Activated CD4-positive, alpha-beta memory T cell treated with anti-CD3 and anti-CD28 coated beads for 36 hours (primary cell): Measurements from ENCODE around the gene MYL3. TPM values are rescaled to one million over a fixed set of nuclear protein-coding genes. Genes with fewer than 3 reads are reported as not detected.

Experiments used
- CTCF ChIA-PET: fragments of 350-600 bp; sonication (Branson Sonifier 250); formaldehyde crosslinking; loops from one replicate; lab custom pipeline; 2021; ENCODE audit warnings: antibody characterized with exemption, inconsistent platforms; lab: Charles Lee
- POLR2A ChIA-PET: fragments of 350-600 bp; sonication (Branson Sonifier 250); formaldehyde crosslinking; loops from one replicate; lab custom pipeline; 2021; ENCODE audit warnings: antibody characterized with exemption; lab: Charles Lee
- DNase-seq: peaks from one replicate; pipeline ENCODE4 v3.0.0-alpha.2; 2020
- H3K27ac Mint-ChIP-seq: one replicate; pipeline ENCODE4 v1.8.0; 2021; ENCODE audit warnings: mixed read lengths
- H3K27me3 Mint-ChIP-seq: one replicate; pipeline ENCODE4 v1.8.0; 2021; ENCODE audit warnings: mixed read lengths
- H3K36me3 Mint-ChIP-seq: one replicate; pipeline ENCODE4 v1.8.0; 2021; ENCODE audit warnings: mixed read lengths
- H3K4me1 Mint-ChIP-seq: one replicate; pipeline ENCODE4 v1.8.0; 2021; ENCODE audit warnings: low read depth, mixed read lengths
- H3K4me3 Mint-ChIP-seq: one replicate; pipeline ENCODE4 v1.8.0; 2021; ENCODE audit warnings: mild to moderate bottlenecking, mixed read lengths
- H3K9me3 Mint-ChIP-seq: one replicate; pipeline ENCODE4 v1.8.0; 2021; ENCODE audit warnings: mixed read lengths
- intact Hi-C: fragments of 100-400 bp; cut with micrococcal nuclease; formaldehyde crosslinking; loops from one replicate; pipeline ENCODE4 v1.15.1; 2023
- total RNA-seq, 2 experiments: library from RNA; stranded (reverse); gene quantifications; one replicate each; pipeline ENCODE4 v1.2.3, GENCODE V29; 2021

Gene MYL3
- total RNA-seq, 2 experiments from 2014 or later, result not detected

DNA sequence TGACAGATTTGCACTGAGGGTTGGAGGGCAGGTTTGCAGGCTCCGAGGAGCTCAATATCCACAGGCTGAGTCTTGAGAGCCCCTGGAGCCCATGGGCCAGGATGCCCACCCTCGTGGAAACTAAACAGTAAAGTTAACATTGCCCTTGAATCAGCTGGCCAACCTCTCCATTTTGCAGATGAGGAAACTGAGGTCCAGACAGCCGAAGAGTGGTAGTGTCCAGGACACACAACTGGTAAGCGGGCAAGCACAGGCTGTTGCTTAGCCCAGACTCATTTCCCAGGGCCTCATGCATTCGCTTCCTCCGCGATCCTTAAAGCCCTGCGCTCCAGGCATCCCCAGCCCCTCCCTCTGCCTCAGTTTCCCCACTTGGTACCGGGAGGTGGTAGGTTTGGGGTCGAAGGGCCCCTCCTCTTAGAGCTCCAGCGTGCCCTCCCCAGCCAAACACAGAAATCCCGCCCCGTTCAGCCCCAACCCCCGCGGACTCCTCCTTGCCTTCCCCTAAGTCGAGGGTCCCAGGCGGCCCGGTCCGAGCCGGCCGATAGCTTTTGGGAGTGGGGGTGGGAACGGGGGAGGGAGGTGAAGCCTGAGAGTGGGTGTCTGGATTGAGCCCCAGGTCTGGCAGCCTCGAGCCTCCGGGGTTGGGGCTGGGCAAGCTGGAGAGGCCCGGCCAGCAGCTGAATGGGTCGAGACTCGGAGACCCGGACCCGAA, 17.8 kb upstream of the MYL3 start:
- Mint-ChIP-seq H3K27me3 (peaks cover 40% of the 10 kb centered on the region), H3K36me3 (no peaks in the 10 kb centered on the region), H3K4me1 (no peaks in the 10 kb centered on the region), H3K9me3 (no peaks in the 10 kb centered on the region), H3K4me3 (peak overlapping the region; percentile 8), H3K27ac (no peak overlapping the region)
- no peak for DNase-seq
- POLR2A ChIA-PET, result no interaction called here
- CTCF ChIA-PET, result interaction anchor here (1.3 kb wide), 1 partner anchor 14 kb away, joined by 5 read pairs; no protein-coding TSS in a partner anchor
- intact Hi-C loops, result no loop called here

DNA sequence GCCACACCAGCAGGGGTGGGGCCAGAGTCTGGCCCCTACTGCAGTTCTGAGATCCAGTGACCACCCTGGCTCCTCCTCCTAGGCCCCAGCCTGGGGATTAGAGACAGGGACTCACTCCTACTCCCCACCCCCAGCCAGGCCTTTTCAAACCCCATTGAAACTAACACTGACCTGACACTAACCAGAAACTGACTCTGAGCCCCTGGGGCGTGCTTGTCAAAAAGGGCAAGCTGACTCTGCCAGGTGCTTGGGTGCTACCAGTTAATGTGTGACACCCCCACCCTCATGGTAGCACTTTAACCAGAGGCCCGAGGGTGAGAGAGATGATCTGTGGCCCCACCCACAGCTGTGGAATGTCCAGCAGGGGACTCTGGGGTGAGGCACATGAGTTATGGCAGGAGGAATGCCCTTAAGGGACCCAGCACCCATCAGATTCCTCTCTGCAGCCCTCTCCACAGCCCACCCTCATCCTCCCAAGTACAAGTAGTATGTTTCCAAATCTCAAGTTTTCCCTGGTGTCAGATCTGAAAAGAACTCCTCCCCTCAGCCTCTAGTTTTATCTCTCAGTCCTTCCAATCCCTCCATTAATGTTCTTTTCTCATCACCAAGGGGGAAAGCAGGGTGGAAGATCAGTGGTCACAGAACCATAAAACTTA, 15.7 kb upstream of the MYL3 start:
- H3K27me3 Mint-ChIP-seq, result peaks cover 26% of the 10 kb centered on the region
- intact Hi-C loops, result no loop called here
- no peaks in the 10 kb centered on the region for H3K9me3 Mint-ChIP-seq
- ChIA-PET POLR2A (no interaction called here), CTCF (no interaction called here)
- DNase-seq, result no peak
- no peak overlapping the region for H3K4me3 Mint-ChIP-seq
- no peaks in the 10 kb centered on the region for H3K4me1 Mint-ChIP-seq
- no peaks in the 10 kb centered on the region for H3K36me3 Mint-ChIP-seq
- H3K27ac Mint-ChIP-seq, result no peak overlapping the region

DNA sequence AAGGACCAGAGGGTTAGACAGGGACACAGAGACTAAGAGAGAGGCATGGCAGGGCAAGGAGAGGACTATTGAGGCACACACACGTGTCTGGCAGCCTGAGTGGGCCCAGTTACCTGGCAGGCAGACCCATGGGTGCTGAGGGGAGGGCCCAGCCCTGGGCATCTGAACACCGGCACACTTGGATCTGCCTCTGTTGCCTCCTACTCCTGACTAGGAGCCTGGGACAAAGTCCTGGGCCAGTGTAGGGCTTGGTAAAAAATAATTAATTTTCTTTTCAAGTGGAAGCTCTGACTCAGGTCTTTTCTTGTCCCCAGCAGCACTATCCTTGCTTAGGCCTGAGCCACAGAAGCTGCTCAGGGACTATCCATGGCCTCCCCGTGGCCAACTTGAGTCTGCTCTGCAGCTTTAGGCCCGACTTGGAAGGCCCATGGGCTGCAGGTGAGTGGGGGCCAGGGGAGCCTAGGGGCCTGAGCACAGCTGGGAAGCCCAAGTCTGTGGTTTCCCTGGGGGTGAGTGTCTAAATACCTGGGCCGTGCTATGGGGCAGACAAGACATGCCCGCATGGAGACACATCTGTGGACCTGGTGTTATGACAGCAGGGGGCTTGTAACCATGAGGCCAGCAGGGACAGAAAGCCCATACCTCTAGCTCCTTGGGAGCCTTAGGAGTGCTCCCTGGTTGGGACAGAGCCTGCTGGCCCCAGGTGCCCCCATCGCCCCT, 14.3 kb upstream of the MYL3 start, which contains the start of gene PTH1R:
Gene PTH1R, plus strand, starts transcription at position 316 of the 720 bp plus-strand sequence. CDS start 5,839 bp downstream, outside the sequence.
- H3K9me3 Mint-ChIP-seq, result no peaks in the 10 kb centered on the region
- H3K27ac Mint-ChIP-seq, result no peak within 1 kb of the TSS
- intact Hi-C loops, result no loop called here

DNA sequence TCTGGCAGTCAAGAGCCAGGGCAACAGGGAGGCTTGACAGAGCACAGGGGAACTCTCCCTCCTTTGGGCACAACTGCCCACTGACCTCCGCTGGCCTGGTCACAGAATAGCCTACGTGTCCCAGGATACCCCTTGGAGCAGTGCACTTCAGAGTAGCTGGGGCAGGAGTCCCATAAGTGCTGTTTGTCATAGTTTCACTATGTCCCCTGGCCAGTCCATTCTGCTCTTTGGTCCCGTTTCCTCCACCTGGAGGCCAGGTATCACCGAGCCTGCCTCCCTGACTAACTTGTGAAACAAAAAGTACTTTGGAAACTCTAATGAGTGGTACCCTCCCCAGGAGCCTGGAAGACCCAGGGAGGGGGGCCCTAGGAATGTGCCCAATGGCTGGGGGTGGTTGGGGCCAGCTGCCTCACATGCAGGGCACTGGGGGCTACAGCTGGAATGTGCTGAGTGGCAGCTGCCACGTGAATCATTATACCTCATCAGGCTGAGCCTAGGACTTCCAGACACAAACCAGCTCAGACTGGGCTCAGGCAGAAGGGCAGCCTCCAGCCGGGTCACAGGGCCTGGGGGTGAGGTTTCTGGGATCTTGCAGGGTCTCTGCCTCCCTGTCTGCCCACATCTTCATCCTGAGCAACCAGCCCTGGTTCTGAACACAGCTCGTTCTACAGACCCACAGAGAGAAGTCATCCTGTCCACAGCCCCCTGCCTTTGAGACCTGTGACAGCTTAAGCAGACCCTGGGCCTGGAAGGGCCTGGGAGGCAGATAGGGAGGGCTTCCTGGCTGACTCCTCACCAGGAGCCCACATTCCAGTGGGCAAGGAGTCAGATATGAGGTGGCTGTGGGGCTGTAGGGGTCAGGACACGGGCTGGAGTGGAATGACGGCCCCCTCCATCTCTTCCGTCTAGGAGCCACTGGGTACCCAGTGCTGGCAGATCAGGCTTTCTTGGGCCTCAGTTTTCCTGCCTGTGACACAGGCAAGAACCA, 13.4 kb upstream of the MYL3 start:
- no peak overlapping the region for H3K4me3 Mint-ChIP-seq
- peaks cover 21% of the 10 kb centered on the region for H3K27me3 Mint-ChIP-seq
- no peak overlapping the region for H3K27ac Mint-ChIP-seq
- no peaks in the 10 kb centered on the region for H3K36me3 Mint-ChIP-seq
- intact Hi-C loops, result no loop called here
- CTCF ChIA-PET, result no interaction called here
- DNase-seq, result no peak
- H3K9me3 Mint-ChIP-seq, result no peaks in the 10 kb centered on the region
- H3K4me1 Mint-ChIP-seq, result peaks cover 3% of the 10 kb centered on the region
- POLR2A ChIA-PET, result no interaction called here

More for the DNA sequence above, 14.3 kb upstream of the MYL3 start, which contains the start of gene PTH1R:
- Mint-ChIP-seq H3K4me3 (no peak within 1 kb of the TSS), H3K27me3 (peaks cover 23% of the 10 kb centered on the region), H3K4me1 (peaks cover 3% of the 10 kb centered on the region), H3K36me3 (no peaks in the 10 kb centered on the region)
- no peak for DNase-seq
- ChIA-PET POLR2A (no interaction called here), CTCF (no interaction called here)

DNA sequence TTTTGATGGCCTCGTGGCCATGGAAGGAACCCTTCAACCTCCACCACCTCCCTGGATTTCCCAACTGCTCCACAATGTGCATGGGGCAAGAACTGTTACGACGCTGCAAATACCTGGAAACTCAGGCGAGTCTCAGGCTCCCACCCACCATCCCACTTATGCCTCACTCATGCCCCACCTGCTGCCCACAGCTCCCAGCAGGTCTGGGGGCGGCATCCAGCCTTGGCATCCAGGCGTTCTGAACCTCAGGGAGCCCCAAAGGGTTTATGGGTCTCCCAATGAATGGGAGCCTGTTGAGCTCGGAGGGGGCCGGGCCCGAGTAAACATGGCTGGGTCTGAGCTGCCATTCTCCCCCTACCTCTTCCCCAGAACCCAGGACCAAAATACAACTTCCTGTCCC, 12.3 kb upstream of the MYL3 start:
- intact Hi-C loops, result no loop called here
- Mint-ChIP-seq H3K27ac (no peak overlapping the region), H3K36me3 (no peaks in the 10 kb centered on the region), H3K4me1 (peaks cover 3% of the 10 kb centered on the region), H3K4me3 (no peak overlapping the region), H3K9me3 (no peaks in the 10 kb centered on the region), H3K27me3 (peaks cover 17% of the 10 kb centered on the region)
- CTCF ChIA-PET, result interaction anchor here (0.7 kb wide), 1 partner anchor 19 kb away, joined by 4 read pairs; no protein-coding TSS in a partner anchor
- POLR2A ChIA-PET, result no interaction called here
- DNase-seq, result no peak

DNA sequence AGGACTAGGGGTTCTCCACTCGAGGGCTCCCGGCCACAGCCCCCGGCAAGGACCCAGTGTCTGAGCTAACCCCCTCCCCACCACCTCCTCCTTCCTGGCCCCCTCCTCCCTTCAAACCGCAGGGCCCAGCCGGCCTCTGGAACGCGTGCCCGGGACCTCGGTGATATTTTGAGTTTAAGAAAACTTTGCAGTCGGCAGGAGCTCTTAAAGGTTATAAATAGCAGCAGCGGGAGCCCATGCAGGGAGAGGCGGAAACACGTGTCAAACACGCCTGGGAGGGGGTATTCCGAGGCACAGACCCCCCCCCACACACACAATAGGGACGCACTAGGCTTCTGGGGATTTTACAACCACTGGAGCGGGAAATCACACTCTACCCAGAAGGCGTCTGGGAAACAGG, 11.2 kb upstream of the MYL3 start:
- Mint-ChIP-seq H3K4me1 (peaks cover 3% of the 10 kb centered on the region), H3K4me3 (no peak overlapping the region), H3K36me3 (no peaks in the 10 kb centered on the region), H3K27ac (no peak overlapping the region), H3K9me3 (no peaks in the 10 kb centered on the region), H3K27me3 (peaks cover 11% of the 10 kb centered on the region)
- ChIA-PET CTCF (no interaction called here), POLR2A (no interaction called here)
- intact Hi-C loops, result no loop called here
- no peak for DNase-seq

DNA sequence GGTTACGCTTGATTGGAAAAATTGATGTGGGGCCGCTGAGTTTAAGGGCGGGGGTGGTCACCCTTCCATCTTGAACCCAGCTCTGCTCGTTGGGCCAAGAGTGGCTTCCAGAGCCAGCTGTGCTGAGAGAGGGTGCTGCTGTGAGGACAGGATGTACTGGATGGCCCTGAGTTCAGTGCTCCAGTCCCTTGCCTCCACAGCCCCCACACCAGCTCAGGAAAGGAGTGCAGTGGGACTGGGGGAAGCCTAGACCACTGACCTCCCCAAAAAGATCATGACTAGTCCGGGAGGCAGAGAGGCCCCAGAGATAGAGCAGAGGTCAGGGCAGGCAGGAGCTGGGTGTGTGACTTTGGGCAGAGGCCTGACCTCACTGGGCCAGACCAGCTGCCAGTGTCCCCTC, 10.3 kb upstream of the MYL3 start:
- Mint-ChIP-seq H3K27ac (no peak overlapping the region), H3K4me3 (no peak overlapping the region), H3K27me3 (peaks cover 7% of the 10 kb centered on the region), H3K36me3 (no peaks in the 10 kb centered on the region), H3K4me1 (peaks cover 3% of the 10 kb centered on the region), H3K9me3 (no peaks in the 10 kb centered on the region)
- CTCF ChIA-PET, result interaction anchor here (0.8 to 1.4 kb wide), 2 partner anchors 22 to 36 kb away, joined by 4 to 7 read pairs; no protein-coding TSS in a partner anchor
- no peak for DNase-seq
- POLR2A ChIA-PET, result no interaction called here
- intact Hi-C loops, result no loop called here

DNA sequence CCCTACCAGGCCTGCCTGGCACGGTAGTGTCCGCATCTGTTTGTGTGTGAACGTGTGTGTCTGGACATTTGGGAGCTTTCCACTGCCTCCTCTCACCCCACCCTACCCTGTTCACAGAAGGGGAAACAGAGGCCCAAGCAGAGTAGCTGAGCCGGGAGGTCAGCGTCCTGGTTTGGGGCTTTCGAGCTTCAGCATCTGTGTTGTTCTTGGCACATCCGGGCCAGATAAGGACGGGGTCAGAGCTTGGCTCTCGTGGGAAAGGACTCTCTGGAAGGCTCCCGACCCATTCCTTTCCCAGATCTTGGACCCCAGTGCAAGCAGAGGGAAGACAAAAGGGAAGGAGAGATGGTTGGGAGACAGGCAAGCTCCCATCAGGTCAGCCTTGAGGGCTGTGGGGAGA, 8.0 kb upstream of the MYL3 start:
- H3K27me3 Mint-ChIP-seq, result peaks cover 7% of the 10 kb centered on the region
- no peaks in the 10 kb centered on the region for H3K9me3 Mint-ChIP-seq
- no peak for DNase-seq
- CTCF ChIA-PET, result interaction anchor here (0.6 to 1.6 kb wide), 2 partner anchors 23 to 310 kb away, joined by 4 to 7 read pairs; no protein-coding TSS in a partner anchor
- no peak overlapping the region for H3K4me3 Mint-ChIP-seq
- POLR2A ChIA-PET, result no interaction called here
- no peaks in the 10 kb centered on the region for H3K36me3 Mint-ChIP-seq
- H3K4me1 Mint-ChIP-seq, result peaks cover 3% of the 10 kb centered on the region
- intact Hi-C loops, result no loop called here
- no peak overlapping the region for H3K27ac Mint-ChIP-seq

DNA sequence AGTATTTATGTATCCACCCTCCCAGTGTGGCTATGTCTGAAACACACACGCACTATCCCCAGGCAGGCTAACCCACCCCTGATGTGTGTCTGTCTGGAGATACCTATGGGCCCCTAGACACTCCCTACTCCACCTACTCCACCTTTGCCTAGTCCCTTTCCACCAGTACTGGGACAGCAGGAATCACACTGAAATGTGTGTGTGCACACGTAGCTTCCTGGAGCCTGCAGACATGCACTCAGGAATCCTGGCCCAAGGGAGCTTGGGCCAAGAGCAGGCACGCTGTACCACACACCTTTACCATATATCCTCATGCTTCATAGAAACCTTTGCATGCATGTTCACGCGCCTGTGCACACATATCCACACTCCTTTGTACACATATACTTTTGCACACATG, 7.4 kb upstream of the MYL3 start:
- CTCF ChIA-PET, result interaction anchor here (1.6 kb wide), 1 partner anchor 24 kb away, joined by 7 read pairs; no protein-coding TSS in a partner anchor
- no peak for DNase-seq
- POLR2A ChIA-PET, result no interaction called here
- H3K9me3 Mint-ChIP-seq, result no peaks in the 10 kb centered on the region
- intact Hi-C loops, result no loop called here
- H3K36me3 Mint-ChIP-seq, result no peaks in the 10 kb centered on the region
- H3K4me3 Mint-ChIP-seq, result no peak overlapping the region
- H3K27me3 Mint-ChIP-seq, result peaks cover 7% of the 10 kb centered on the region
- H3K4me1 Mint-ChIP-seq, result peaks cover 3% of the 10 kb centered on the region
- no peak overlapping the region for H3K27ac Mint-ChIP-seq

DNA sequence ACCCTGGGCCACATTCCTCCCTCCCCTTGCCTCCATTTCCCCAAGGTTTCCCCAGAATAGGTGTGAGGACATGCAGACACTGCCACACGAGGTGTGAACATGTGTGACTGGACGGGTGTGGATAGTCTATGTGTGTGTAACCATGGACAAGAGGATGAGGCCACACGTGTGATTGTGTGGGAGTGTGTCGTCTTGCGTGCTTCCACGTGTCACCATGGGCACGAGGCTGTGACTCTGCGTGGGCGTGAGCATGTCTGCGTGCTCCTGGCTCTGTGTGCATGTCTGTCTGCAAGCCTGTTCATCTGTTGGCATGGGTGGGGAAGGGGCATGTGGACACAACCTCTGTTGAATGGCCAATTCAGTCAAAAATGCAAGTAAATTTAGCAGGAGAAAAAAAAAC, 6.2 kb upstream of the MYL3 start:
- Mint-ChIP-seq H3K36me3 (no peaks in the 10 kb centered on the region), H3K4me3 (no peak overlapping the region), H3K9me3 (no peaks in the 10 kb centered on the region), H3K27me3 (peaks cover 7% of the 10 kb centered on the region), H3K27ac (no peak overlapping the region), H3K4me1 (peaks cover 3% of the 10 kb centered on the region)
- ChIA-PET CTCF (interaction anchor here (0.6 kb wide), 1 partner anchor 1264 kb away, joined by 3 read pairs; no protein-coding TSS in a partner anchor), POLR2A (no interaction called here)
- intact Hi-C loops, result loop anchor here (5.0 to 10.0 kb wide), 2 partner anchors 128 to 165 kb away; partner anchors contain the start of gene TMIE
- DNase-seq, result no peak

DNA sequence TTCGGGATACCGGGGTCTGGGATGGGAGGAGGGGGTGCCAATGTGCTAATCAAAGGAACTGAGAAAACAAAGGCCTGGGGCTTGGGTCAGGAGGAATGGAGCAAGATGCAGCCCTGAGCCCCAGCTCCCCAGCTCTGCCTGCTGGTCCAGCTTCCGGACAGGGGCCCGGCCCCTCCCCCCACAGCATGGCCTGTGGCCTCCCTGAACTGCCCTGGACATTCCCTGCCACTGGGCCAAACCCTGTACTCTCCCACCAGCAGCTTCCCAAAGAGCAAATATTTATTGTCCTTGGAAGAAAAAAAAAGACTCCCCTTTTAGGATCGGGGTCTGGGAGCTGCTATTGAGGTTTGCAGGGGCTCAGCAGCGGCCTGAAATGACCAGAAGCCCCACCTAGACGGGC, 5.7 kb upstream of the MYL3 start:
- DNase-seq, result no peak
- H3K9me3 Mint-ChIP-seq, result no peaks in the 10 kb centered on the region
- no peak overlapping the region for H3K27ac Mint-ChIP-seq
- no peak overlapping the region for H3K4me3 Mint-ChIP-seq
- H3K4me1 Mint-ChIP-seq, result peaks cover 3% of the 10 kb centered on the region
- no peaks in the 10 kb centered on the region for H3K36me3 Mint-ChIP-seq
- CTCF ChIA-PET, result interaction anchor here (0.6 to 0.7 kb wide), 3 partner anchors 41 to 1264 kb away, joined by 3 read pairs; no protein-coding TSS in a partner anchor
- intact Hi-C loops, result loop anchor here (5.0 to 10.0 kb wide), 2 partner anchors 128 to 164 kb away; partner anchors contain the start of gene TMIE
- peaks cover 5% of the 10 kb centered on the region for H3K27me3 Mint-ChIP-seq
- POLR2A ChIA-PET, result no interaction called here
